ENCODE measurements around the gene AOAH.

- TF ChIP-seq CTCF (IDR thresholded peaks at IDR 0.05; ENCODE audit: low read depth, low read length, poor library complexity, severe bottlenecking) (no peak), EZH2phosphoT487 (IDR thresholded peaks at IDR 0.05; ENCODE audit: borderline replicate concordance, low read length) (no peak)
These were observed 33.6 kb downstream of the AOAH start for GRCh38 chr7:36690514-36691187.

Data from DOHH2 (cell line).